K562 (cell line): ENCODE results near the gene CBX4. TPM values are rescaled to one million over a fixed set of nuclear protein-coding genes. Genes with fewer than 3 reads are reported as not detected.

Experiments
- ATF7 ChIP-seq: fragments of 450-650 bp; IDR thresholded peaks from 2 replicates; pipeline ENCODE4 v1.7.1; 2014; ENCODE audit warnings: mild to moderate bottlenecking, moderate library complexity
- BCL6 ChIP-seq: fragments of 250-450 bp; sonication (Bioruptor Pico); IDR thresholded peaks from 2 replicates; pipeline ENCODE4 v1.4.0; 2020
- GTF2A2 ChIP-seq: IDR thresholded peaks from 2 replicates; pipeline ENCODE4 v1.6.1; 2016; ENCODE audit warnings: mild to moderate bottlenecking, missing genetic modification characterization, missing compliant biosample characterization
- HDAC1 ChIP-seq, 2 experiments: fragments of 450-650 bp; IDR thresholded peaks; 2 replicates each; pipeline ENCODE4 v1.6.1; 2016 to 2017; ENCODE audit warnings: inconsistent platforms in 1 of 2, mild to moderate bottlenecking in 1 of 2, moderate library complexity in 1 of 2
- KDM2B ChIP-seq: fragments of 250-450 bp; sonication (Bioruptor Pico); IDR thresholded peaks from 2 replicates; pipeline ENCODE4 v1.8.0; 2021; ENCODE audit warnings: mild to moderate bottlenecking, moderate library complexity
- LEF1 ChIP-seq: fragments of 450-650 bp; IDR thresholded peaks from 2 replicates; pipeline ENCODE4 v1.6.1; 2016; ENCODE audit warnings: mild to moderate bottlenecking
- MLLT1 ChIP-seq, 2 experiments: fragments of 450-650 bp; IDR thresholded peaks; 2 replicates each; pipeline ENCODE4 v1.6.1; 2016
- PHF20 ChIP-seq: fragments of 450-650 bp; IDR thresholded peaks from 2 replicates; pipeline ENCODE4 v1.6.1; 2018; ENCODE audit not compliant: partially characterized antibody
- RFX1 ChIP-seq: fragments of 450-650 bp; IDR thresholded peaks from 2 replicates; pipeline ENCODE4 v1.6.1; 2016; ENCODE audit warnings: mild to moderate bottlenecking, moderate library complexity
- SMARCE1 ChIP-seq: fragments of 450-650 bp; IDR thresholded peaks from 2 replicates; pipeline ENCODE4 v1.7.1; 2016; ENCODE audit warnings: mild to moderate bottlenecking
- VEZF1 ChIP-seq: fragments of 200-800 bp; sonication (Bioruptor generic); IDR thresholded peaks from 2 replicates; pipeline ENCODE4 v1.6.1; 2017; ENCODE audit warnings: missing genetic modification characterization, missing compliant biosample characterization
- ZBTB2 ChIP-seq: fragments of 450-650 bp; IDR thresholded peaks from 2 replicates; pipeline ENCODE4 v1.6.1; 2016; ENCODE audit warnings: antibody characterized with exemption
- ZBTB7A ChIP-seq: IDR thresholded peaks from 2 replicates; pipeline ENCODE4 v1.6.1; 2011; ENCODE audit warnings: low read depth, mild to moderate bottlenecking, low read length, moderate library complexity, borderline replicate concordance; ENCODE audit not compliant: control insufficient read depth
- ZNF644 ChIP-seq: fragments of 200-800 bp; sonication (Bioruptor generic); IDR thresholded peaks from 2 replicates; pipeline ENCODE4 v1.6.1; 2016; ENCODE audit warnings: low read depth, missing genetic modification characterization, missing compliant biosample characterization
- ZNF696 ChIP-seq: fragments of 250-450 bp; sonication (Bioruptor Pico); conservative IDR thresholded peaks from 2 replicates; pipeline ENCODE4 v1.4.0; 2020; ENCODE audit warnings: mild to moderate bottlenecking, moderate library complexity
- polyA plus RNA-seq, 8 experiments: library from polyadenylated mRNA; depleted of rRNA in 4 of 8; stranded (reverse) in 5 of 8; unstranded in 3 of 8; fragments of >200 nt; fragmentation: Nextera tagmentation in 2 of 8; fragmentation: Illumina TruSeq in 1 of 8; extraction: Ambion mirVana in 2 of 8; extraction: Trizol in 1 of 8; gene quantifications; 2 replicates each; pipeline versions ENCODE4 v1.2.1 to v1.2.3, GENCODE V29; 2011 to 2014; ENCODE audit warnings: inconsistent platforms in 1 of 8, missing spikeins in 1 of 8
- total RNA-seq, 7 experiments: library from RNA; depleted of rRNA in 6 of 7; stranded (reverse); fragments of >200 nt in 6 of 7; fragmentation: Illumina TruSeq in 2 of 7; extraction: Trizol in 2 of 7; gene quantifications; 2 replicates each; pipeline versions ENCODE4 v1.2.1 to v1.2.3, GENCODE V29; 2011 to 2021; ENCODE audit warnings: low replicate concordance in 1 of 7
- TF ChIP-seq, protein P1 (sequence below): fragments of 450-650 bp; IDR thresholded peaks from 2 replicates; pipeline ENCODE4 v1.7.1; 2018; ENCODE audit warnings: mild to moderate bottlenecking, low read depth; ENCODE audit not compliant: partially characterized antibody
- TF ChIP-seq, protein P2 (sequence below), 2 experiments: IDR thresholded peaks; 2 replicates each; pipeline ENCODE4 v1.6.1; 2011; ENCODE audit warnings: borderline replicate concordance in 1 of 2, control low read depth in 1 of 2, low read depth in 1 of 2, low read length in 1 of 2, mild to moderate bottlenecking in 1 of 2, mixed read lengths in 1 of 2, moderate library complexity in 1 of 2; ENCODE audit not compliant: insufficient read depth in 1 of 2, insufficient read length in 1 of 2, poor library complexity in 1 of 2, severe bottlenecking in 1 of 2; ENCODE audit errors: extremely low read depth in 1 of 2
- TF ChIP-seq, protein P3 (sequence below): fragments of 250-450 bp; sonication (Bioruptor Pico); IDR thresholded peaks from 2 replicates; pipeline ENCODE4 v1.9.0; 2021; ENCODE audit warnings: mild to moderate bottlenecking

The CBX4 gene
- total and polyA plus RNA-seq, 9 of the 15 experiments (the other 6 are each of a cell fraction or from before 2014, with no cell fraction given), result 0.98 to 50.5 (median 10.0) TPM

- TF ChIP-seq ZBTB7A, result peak; percentile 34
- peak; percentile 85 to 88; a peak in 3 of 4 replicates for TF ChIP-seq MLLT1 (IDR thresholded peaks at IDR 0.05)
- TF ChIP-seq, protein P1, sequence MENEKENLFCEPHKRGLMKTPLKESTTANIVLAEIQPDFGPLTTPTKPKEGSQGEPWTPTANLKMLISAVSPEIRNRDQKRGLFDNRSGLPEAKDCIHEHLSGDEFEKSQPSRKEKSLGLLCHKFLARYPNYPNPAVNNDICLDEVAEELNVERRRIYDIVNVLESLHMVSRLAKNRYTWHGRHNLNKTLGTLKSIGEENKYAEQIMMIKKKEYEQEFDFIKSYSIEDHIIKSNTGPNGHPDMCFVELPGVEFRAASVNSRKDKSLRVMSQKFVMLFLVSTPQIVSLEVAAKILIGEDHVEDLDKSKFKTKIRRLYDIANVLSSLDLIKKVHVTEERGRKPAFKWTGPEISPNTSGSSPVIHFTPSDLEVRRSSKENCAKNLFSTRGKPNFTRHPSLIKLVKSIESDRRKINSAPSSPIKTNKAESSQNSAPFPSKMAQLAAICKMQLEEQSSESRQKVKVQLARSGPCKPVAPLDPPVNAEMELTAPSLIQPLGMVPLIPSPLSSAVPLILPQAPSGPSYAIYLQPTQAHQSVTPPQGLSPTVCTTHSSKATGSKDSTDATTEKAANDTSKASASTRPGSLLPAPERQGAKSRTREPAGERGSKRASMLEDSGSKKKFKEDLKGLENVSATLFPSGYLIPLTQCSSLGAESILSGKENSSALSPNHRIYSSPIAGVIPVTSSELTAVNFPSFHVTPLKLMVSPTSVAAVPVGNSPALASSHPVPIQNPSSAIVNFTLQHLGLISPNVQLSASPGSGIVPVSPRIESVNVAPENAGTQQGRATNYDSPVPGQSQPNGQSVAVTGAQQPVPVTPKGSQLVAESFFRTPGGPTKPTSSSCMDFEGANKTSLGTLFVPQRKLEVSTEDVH, result no peak
- TF ChIP-seq PHF20, result peak; percentile 53
- TF ChIP-seq, protein P2, sequence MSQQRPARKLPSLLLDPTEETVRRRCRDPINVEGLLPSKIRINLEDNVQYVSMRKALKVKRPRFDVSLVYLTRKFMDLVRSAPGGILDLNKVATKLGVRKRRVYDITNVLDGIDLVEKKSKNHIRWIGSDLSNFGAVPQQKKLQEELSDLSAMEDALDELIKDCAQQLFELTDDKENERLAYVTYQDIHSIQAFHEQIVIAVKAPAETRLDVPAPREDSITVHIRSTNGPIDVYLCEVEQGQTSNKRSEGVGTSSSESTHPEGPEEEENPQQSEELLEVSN (IDR thresholded peaks at IDR 0.05; ENCODE audit: borderline replicate concordance in 1 of 2, extremely low read depth in 1 of 2, insufficient read depth in 1 of 2, insufficient read length in 1 of 2, low read depth in 1 of 2, low read length in 1 of 2, poor library complexity in 1 of 2, severe bottlenecking in 1 of 2), result peak in 1 of 2 experiments; percentile 69
- TF ChIP-seq GTF2A2 (tag), result no peak
- TF ChIP-seq ZBTB2, result peak; percentile 68; the same call in 1 of the 2 replicates
- peak; percentile 37; the same call in 1 of the 2 replicates for TF ChIP-seq KDM2B (CRISPR knock-in tag)
- TF ChIP-seq BCL6 (CRISPR knock-in tag), result no peak
- peak; percentile 65; the same call in 1 of the 2 replicates for TF ChIP-seq SMARCE1
- peak; percentile 88 for TF ChIP-seq RFX1
- peak; percentile 96 for TF ChIP-seq ZNF644 (tag)
- peak in 1 of 2 experiments; percentile 81; a peak in 3 of 4 replicates for TF ChIP-seq HDAC1 (IDR thresholded peaks at IDR 0.05)
- TF ChIP-seq, protein P3, sequence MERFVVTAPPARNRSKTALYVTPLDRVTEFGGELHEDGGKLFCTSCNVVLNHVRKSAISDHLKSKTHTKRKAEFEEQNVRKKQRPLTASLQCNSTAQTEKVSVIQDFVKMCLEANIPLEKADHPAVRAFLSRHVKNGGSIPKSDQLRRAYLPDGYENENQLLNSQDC (CRISPR knock-in tag), result no peak
- peak; percentile 51; the same call in 1 of the 2 replicates for TF ChIP-seq LEF1
- no peak for TF ChIP-seq ZNF696 (CRISPR knock-in tag)
- no peak for TF ChIP-seq ATF7
- TF ChIP-seq VEZF1 (CRISPR knock-in tag), result peak; percentile 95
Measured at GRCh38 chr17:79810130-79811010, 28.9 kb downstream of the CBX4 start (continued).
